ENCODE results near the gene OGFR.
"Not testable (repeated sequence)": the region's sequence is repeated elsewhere in the genome, so short reads cannot be mapped to it uniquely, and the experiment has no call there.

The OGFR gene

GRCh38 chr20:62844182-62844581 lies 39.5 kb downstream of the OGFR start:
- Histone ChIP-seq H3K9me3 (ENCODE audit: control insufficient read depth, insufficient read depth, low read length) (no peaks in the 10 kb centered on the region), H3K9me2 (replicated peaks; ENCODE audit: control insufficient read depth, low read length) (no peaks in the 10 kb centered on the region), H3K27me3 (ENCODE audit: control insufficient read depth, low read length) (no peaks in the 10 kb centered on the region), H3K27ac (ENCODE audit: low read depth, low read length) (no peak overlapping the region), H3K36me3 (ENCODE audit: control insufficient read depth, low read length) (0 out of 2 replicates have a peak, but pooled peaks cover 6% of the 10 kb centered on the region), H3K4me2 (ENCODE audit: low read length) (no peak overlapping the region), H3K4me3 (ENCODE audit: low read length) (no peak overlapping the region), H3K4me1 (ENCODE audit: control insufficient read depth, low read length) (no peaks in the 10 kb centered on the region), H3F3A (ENCODE audit: control insufficient read depth, insufficient read depth) (peaks cover 3% of the 10 kb centered on the region; the same call in 1 of the 2 replicates), H3K79me2 (ENCODE audit: control insufficient read depth, low read length) (no peaks in the 10 kb centered on the region), H4K20me1 (ENCODE audit: control insufficient read depth, insufficient read depth, low read depth, low read length) (no peaks in the 10 kb centered on the region)
- TF ChIP-seq, protein P1, sequence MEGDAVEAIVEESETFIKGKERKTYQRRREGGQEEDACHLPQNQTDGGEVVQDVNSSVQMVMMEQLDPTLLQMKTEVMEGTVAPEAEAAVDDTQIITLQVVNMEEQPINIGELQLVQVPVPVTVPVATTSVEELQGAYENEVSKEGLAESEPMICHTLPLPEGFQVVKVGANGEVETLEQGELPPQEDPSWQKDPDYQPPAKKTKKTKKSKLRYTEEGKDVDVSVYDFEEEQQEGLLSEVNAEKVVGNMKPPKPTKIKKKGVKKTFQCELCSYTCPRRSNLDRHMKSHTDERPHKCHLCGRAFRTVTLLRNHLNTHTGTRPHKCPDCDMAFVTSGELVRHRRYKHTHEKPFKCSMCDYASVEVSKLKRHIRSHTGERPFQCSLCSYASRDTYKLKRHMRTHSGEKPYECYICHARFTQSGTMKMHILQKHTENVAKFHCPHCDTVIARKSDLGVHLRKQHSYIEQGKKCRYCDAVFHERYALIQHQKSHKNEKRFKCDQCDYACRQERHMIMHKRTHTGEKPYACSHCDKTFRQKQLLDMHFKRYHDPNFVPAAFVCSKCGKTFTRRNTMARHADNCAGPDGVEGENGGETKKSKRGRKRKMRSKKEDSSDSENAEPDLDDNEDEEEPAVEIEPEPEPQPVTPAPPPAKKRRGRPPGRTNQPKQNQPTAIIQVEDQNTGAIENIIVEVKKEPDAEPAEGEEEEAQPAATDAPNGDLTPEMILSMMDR (IDR thresholded peaks at IDR 0.05; ENCODE audit: low read depth, low read length, poor library complexity, severe bottlenecking): no peak

DNA sequence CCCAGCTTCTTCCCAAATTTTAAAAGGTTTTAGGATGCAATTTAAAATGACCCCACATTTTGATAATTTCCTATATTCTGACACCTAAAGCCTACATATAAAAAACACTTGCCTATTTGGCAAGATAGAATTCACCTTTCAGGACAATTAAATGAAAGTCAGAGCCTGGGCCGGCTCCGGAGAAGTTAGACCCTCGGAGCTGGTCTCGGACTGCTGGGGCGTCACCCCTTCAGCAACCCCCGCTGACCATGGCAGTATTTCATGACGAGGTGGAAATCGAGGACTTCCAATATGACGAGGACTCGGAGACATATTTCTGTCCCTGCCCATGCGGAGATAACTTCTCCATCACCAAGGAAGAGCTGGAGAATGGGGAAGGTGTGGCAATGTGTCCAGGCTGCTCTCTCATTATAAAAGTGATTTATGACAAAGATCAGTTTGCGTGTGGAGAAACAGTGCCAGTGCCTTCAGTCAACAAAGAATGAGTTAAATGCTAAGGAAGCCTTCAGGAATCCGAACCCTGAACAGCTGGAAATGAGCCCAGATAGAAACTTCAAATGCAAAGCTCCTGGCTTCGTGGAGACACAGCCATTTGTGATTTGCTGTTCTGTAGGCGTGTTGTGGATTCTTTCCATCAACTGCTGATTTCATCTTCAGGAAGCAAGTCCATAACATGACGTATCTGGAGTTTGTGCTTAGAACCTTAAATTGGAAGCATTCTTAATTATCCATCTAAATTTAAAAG lies 41.0 kb downstream of the OGFR start:
- Histone ChIP-seq H3K4me1 (ENCODE audit: control insufficient read depth, low read length) (no peaks in the 10 kb centered on the region), H3F3A (ENCODE audit: control insufficient read depth, insufficient read depth) (peaks cover 3% of the 10 kb centered on the region; the same call in 1 of the 2 replicates), H3K4me3 (ENCODE audit: low read length) (no peak overlapping the region), H4K20me1 (ENCODE audit: control insufficient read depth, insufficient read depth, low read depth, low read length) (no peaks in the 10 kb centered on the region), H3K4me2 (ENCODE audit: low read length) (no peak overlapping the region), H3K36me3 (ENCODE audit: control insufficient read depth, low read length) (0 out of 2 replicates have a peak, but pooled peaks cover 6% of the 10 kb centered on the region), H3K27me3 (ENCODE audit: control insufficient read depth, low read length) (no peaks in the 10 kb centered on the region), H3K9me2 (replicated peaks; ENCODE audit: control insufficient read depth, low read length) (no peaks in the 10 kb centered on the region), H3K27ac (ENCODE audit: low read depth, low read length) (no peak overlapping the region), H3K9me3 (ENCODE audit: control insufficient read depth, insufficient read depth, low read length) (no peaks in the 10 kb centered on the region), H3K79me2 (ENCODE audit: control insufficient read depth, low read length) (no peaks in the 10 kb centered on the region)
- TF ChIP-seq EZH2phosphoT487 (IDR thresholded peaks at IDR 0.05; ENCODE audit: borderline replicate concordance, low read length): no peak
- TF ChIP-seq, protein P1 (IDR thresholded peaks at IDR 0.05; ENCODE audit: low read depth, low read length, poor library complexity, severe bottlenecking): no peak

- H3K9me2 ChIP-seq (replicated peaks; ENCODE audit: control insufficient read depth, low read length): no peaks in the 10 kb centered on the region
These were observed 41.7 kb downstream of the OGFR start for GRCh38 chr20:62846166-62846890.

DNA sequence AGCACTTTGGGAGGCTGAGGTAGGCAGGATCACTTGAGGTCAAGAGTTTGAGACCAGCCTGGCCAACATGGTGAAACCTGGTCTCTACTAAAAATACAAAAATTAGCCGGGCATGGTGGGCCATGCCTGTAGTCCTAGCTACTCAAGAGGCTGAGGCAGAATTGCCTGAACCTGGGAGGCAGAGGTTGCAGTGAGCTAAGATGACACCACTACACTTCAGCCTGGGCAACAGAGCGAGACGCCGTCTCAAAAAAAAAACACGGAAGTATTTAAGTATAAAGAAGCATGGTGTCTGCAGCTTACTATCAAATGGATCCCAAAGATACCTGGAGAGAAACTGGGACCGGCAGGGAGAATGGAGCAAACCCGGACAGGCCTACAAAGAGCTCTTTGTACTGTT lies 44.3 kb downstream of the OGFR start:
- not testable (repeated sequence) for H3K4me2 ChIP-seq (ENCODE audit: low read length); H3K79me2 ChIP-seq (ENCODE audit: control insufficient read depth, low read length); H3K4me3 ChIP-seq (ENCODE audit: low read length); H3F3A ChIP-seq (ENCODE audit: control insufficient read depth, insufficient read depth); H3K4me1 ChIP-seq (ENCODE audit: control insufficient read depth, low read length); H3K9me2 ChIP-seq (replicated peaks; ENCODE audit: control insufficient read depth, low read length); H4K20me1 ChIP-seq (ENCODE audit: control insufficient read depth, insufficient read depth, low read depth, low read length); H3K27ac ChIP-seq (ENCODE audit: low read depth, low read length); H3K9me3 ChIP-seq (ENCODE audit: control insufficient read depth, insufficient read depth, low read length); H3K27me3 ChIP-seq (ENCODE audit: control insufficient read depth, low read length)
- H3K36me3 ChIP-seq (ENCODE audit: control insufficient read depth, low read length): peaks cover 23% of the 10 kb centered on the region

More at GRCh38 chr20:62846166-62846890, 41.7 kb downstream of the OGFR start:
- H3K4me1 ChIP-seq (ENCODE audit: control insufficient read depth, low read length): no peaks in the 10 kb centered on the region
- H4K20me1 ChIP-seq (ENCODE audit: control insufficient read depth, insufficient read depth, low read depth, low read length): no peaks in the 10 kb centered on the region
- H3F3A ChIP-seq (ENCODE audit: control insufficient read depth, insufficient read depth): no peaks in the 10 kb centered on the region; the same call in 1 of the 2 replicates
- H3K4me3 ChIP-seq (ENCODE audit: low read length): no peak overlapping the region
- 0 out of 2 replicates have a peak, but pooled peaks cover 6% of the 10 kb centered on the region for H3K36me3 ChIP-seq (ENCODE audit: control insufficient read depth, low read length)
- no peaks in the 10 kb centered on the region for H3K27me3 ChIP-seq (ENCODE audit: control insufficient read depth, low read length)
- TF ChIP-seq EZH2phosphoT487 (IDR thresholded peaks at IDR 0.05; ENCODE audit: borderline replicate concordance, low read length): no peak
- TF ChIP-seq, protein P1 (IDR thresholded peaks at IDR 0.05; ENCODE audit: low read depth, low read length, poor library complexity, severe bottlenecking): no peak
- no peaks in the 10 kb centered on the region for H3K79me2 ChIP-seq (ENCODE audit: control insufficient read depth, low read length)
- no peak overlapping the region for H3K4me2 ChIP-seq (ENCODE audit: low read length)
- H3K9me3 ChIP-seq (ENCODE audit: control insufficient read depth, insufficient read depth, low read length): no peaks in the 10 kb centered on the region
- H3K27ac ChIP-seq (ENCODE audit: low read depth, low read length): no peak overlapping the region

All from DOHH2 (cell line).